NT2/D1 (cell line): ENCODE results near the gene ENDOV.
"Not testable (repeated sequence)": the region's sequence is repeated elsewhere in the genome, so short reads cannot be mapped to it uniquely, and the experiment has no call there.

Experiments
- SUZ12 ChIP-seq: IDR thresholded peaks from 2 replicates; pipeline ENCODE4 v1.6.1; 2011; ENCODE audit not compliant: insufficient read length, insufficient read depth; ENCODE audit errors: extremely low read depth
- YY1 ChIP-seq: IDR thresholded peaks from 2 replicates; pipeline ENCODE4 v1.6.1; 2011; ENCODE audit not compliant: insufficient read length, insufficient read depth
- ZNF274 ChIP-seq: IDR thresholded peaks from 2 replicates; pipeline ENCODE4 v1.6.1; 2011; ENCODE audit warnings: mild to moderate bottlenecking, low read depth, low read length

- TF ChIP-seq YY1, ZNF274, SUZ12: not testable (repeated sequence)
Observed at GRCh38 chr17:80410441-80411087, 4.4 kb upstream of the ENDOV start.
